PC-9 (cell line): ENCODE results near the gene TMLHE.

Source experiments
- CTCF ChIP-seq: fragments of 200-600 bp; sonication (generic); conservative IDR thresholded peaks from 2 replicates; pipeline ENCODE4 v1.6.1; 2017; ENCODE audit warnings: mixed run types, antibody characterized with exemption, mild to moderate bottlenecking, moderate library complexity
- EZH2 ChIP-seq: fragments of 200-600 bp; sonication (generic); IDR thresholded peaks from 2 replicates; pipeline ENCODE4 v1.8.0; 2017; ENCODE audit warnings: antibody characterized with exemption, low read depth

GRCh38 chrX:155577682-155578081 is 35.1 kb downstream of the TMLHE start:
- TF ChIP-seq EZH2 (no peak), CTCF (no peak)
